HG02571 (cell line): ENCODE data around the gene MCM8.

Experiments used
- ATAC-seq: cut with Tn5 transposase; IDR thresholded peaks from one replicate; pipeline ENCODE4 v1.9.1; 2021; ENCODE audit warnings: mild to moderate bottlenecking, moderate library complexity; ENCODE audit not compliant: unreplicated experiment

MCM8 gene

DNA sequence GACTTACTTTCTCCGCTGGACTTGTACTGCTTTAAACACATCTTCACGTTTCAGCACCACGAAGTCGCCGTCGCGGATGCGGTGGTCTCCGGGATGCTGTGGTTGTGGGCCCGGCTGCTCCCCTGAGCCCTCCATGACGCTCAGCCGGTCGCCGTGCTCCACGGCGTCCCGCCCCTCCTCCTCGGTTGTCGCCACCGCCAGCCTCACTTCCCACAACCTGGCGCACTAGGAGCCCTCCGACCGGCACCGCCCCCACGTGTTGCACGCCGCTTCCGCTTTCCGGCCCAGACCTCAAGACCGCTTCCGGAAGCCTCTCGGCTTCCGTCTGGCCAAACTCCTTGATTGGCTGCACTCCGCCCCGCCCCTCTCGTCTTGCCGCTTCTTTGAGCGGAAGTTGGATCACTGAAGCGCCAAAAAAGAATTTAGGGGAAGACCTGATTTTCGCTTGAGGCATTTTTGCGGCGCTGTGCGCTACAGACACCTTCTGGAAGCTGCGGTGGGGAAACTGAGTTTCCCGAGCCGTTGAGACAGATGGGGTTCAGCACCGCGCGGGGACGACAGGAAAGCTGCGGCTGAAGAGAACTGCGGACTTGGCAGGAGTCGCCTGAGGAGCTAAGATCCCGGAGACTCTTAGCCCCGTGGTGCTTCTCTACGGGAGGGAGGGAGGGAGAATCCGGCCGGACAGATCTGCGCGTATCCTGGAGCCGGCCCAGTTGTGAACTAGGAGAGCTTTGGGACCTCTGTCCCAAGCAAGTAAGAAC is at the start of gene MCM8, which contains the start of gene TRMT6:
TSS of gene MCM8 (plus strand) at position 382 of the 761 bp plus-strand sequence. CDS start 1,364 bp downstream, outside the sequence.
TSS of gene TRMT6 (minus strand) at position 263 of the 761 bp plus-strand sequence. CDS start at position 135, 128 bp downstream.
- ATAC-seq: peak; percentile 98

DNA sequence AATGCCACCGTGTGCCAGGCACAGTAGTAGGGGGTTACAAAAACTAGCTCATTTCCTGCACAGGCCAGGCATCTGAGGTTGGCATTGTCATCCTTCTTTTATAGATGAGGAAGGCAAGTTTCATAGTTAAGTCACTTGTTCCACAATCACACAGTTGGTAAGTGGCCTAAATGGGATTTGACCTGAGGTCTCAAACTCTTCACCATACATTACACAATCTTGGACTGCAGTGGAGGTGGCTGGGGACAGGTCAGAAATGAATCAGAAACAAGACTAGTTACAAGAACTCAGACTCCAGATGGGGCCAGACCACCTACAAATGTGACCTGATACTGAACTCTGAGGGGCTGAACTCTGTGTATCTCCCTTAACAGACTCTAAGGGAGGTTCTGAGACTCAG is 49.5 kb upstream of the MCM8 start:
- no peak for ATAC-seq

DNA sequence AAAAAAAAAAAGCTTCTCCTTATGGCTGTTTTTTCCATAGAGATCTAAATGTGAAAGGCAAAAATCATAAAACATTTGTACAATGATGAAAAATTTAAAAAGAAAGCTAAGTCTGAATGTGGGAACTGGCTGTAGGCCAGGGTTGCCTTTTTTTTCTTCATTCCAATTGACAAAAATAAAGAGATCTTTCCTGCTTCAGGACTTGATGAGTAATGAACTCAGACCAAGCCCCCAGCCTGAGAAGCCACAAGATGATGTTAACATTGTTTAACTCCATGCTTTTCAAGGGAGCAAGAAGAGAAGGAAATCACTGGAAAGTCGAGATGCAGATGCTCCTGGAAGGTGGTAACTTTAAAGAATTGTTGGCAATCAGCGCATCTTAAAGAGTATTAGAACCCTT is 41.5 kb upstream of the MCM8 start:
- no peak for ATAC-seq

DNA sequence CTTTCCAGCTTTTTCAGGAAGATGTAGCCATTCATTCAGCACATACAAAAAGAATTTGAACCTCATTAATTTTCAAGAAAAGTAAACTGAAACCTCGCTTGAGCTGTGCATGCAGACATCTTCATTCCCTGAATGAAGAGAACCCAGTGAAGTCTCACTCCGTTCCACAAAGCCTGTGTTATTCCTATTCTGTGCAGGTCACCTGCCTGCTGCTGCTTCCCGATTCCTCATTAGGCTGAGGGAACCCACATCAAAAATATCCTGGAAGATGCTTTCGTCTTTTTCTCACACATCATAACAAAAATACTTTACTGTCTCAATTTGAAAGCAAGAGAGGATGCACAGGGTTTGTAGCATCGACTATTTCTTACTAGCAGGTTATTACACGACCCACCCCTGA is 40.3 kb upstream of the MCM8 start:
- no peak for ATAC-seq

DNA sequence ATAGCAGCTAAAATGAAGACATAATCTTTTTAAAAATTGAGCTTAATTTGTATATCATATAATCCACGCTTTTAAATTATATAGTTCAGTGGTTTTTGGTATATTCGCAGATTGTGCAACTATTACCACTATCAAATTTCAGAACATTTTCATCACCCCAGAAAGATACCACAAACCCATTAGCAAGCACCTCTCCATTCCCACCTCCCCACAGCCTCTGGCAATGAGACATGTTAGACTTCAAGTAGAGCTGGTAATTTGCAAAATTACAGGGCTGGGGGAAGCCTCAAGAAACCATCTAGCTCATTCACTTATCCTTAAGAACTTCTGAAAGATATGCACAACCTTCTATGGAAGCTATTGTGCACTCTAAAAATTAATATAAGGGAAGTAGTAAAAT is 37.3 kb upstream of the MCM8 start:
- no peak for ATAC-seq

DNA sequence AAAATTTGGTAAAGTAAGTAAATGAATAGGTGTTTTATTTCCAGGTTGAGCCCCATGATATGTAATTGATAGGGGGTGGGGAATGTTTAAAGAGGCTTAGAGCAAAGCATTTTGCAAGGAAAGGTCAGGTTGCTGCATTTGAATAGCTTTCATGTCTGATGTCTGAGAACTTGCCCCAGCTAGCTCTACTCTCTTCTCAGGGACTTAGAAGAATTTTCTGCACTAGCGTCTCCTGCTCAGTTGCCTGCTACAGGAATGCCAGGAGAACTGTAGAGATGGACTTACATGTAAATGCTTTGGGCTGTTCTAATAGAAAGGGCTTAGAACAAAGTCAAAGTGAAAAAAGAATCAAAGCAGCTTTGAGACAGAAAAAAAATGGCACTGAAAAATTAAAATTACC is 35.6 kb upstream of the MCM8 start:
- ATAC-seq: no peak

DNA sequence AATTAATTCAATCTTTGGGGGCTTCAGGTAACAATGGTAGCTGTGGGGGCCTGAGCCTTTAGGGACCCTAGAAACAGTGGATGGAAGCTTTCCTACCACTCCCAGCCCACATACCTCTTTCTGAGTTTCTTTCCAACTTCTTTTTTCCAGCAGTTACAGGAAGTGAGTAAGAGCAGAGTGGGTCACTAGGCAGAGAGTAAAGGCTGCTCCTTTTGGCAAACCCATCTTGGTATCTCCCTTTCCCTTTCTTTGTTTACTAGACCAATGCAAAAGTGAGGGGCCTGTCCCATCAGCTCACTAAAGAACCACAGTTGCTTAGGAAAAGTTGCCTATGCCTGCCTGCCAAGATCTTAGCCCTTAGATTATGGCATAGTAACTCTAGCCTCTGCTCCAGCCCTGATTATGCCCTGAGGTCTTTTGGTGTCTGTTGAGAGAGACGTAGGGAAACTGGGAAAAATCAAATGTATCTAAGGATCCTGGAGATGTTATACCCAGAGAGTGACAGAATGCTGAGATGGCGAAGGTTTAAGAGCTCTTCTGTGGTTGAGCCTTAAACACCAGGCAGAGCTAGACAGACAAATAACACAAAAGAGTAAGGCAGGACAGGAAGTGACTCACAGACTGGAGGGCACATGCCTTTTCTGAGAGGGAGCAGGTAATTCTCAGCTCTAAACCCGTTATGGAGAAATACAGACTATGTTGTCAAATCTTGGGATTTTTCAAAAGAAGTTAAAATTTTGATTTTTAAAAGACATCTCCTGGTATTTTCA is 31.4 kb upstream of the MCM8 start:
- ATAC-seq: no peak

DNA sequence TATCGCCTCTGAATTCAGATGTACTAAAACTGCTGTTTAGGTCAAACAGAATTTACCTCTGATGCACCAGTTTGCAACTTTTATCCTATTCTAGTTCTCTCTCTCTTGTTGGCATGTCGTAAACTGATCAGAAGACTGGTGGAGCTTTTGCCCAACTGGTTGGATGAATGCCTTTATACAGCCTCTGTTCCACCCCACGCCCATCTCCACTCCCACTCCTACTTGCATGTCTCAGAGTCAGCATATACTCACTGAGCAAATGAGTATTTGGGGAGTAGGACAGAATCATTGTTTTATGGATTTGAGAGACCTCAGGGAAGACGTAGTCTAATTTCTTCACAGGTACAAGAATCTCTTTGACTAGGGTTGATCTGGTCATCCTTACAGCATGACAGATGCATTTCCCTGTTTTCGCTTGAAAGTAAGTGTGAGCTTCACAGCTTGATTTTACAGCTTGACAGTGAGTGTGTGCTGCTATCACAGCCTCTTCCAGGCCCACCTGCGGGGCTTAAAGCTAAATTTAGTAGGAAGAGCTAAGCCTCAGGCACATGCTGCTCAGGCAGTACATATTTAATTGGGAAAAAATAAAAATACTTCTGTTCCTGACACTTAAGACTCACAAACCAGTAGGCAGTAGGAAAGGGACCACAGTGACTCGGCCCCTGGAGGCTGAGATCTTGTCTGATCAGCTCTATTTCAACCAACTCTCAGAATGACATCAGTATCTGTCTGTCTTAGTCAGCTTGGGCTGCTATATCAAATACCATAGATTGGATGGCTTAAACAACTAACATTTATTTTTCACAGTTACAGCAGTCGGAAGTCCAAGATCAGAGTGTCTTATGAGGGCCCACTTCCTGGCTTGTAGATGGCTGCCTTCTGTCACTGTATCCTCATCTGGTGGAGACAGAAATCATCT is 30.6 kb upstream of the MCM8 start:
- no peak for ATAC-seq

DNA sequence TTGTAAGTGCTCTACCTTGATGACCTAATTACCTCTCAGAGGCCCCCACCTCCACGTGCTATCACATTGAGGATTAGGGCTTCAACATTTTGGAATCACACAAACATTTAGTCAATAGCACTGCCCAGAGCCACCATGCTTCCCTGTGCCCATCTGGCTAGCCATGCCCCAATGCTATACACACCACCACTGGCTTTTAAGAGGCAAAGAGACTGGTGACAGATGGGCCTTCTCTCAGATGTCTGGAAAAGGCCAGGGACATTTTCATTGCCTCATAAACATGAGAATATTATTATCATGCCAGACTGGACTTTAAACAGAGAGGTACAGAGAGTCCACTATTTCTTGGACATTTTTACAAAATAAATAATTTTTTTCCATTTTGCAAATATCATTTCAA is 29.9 kb upstream of the MCM8 start:
- ATAC-seq: no peak

DNA sequence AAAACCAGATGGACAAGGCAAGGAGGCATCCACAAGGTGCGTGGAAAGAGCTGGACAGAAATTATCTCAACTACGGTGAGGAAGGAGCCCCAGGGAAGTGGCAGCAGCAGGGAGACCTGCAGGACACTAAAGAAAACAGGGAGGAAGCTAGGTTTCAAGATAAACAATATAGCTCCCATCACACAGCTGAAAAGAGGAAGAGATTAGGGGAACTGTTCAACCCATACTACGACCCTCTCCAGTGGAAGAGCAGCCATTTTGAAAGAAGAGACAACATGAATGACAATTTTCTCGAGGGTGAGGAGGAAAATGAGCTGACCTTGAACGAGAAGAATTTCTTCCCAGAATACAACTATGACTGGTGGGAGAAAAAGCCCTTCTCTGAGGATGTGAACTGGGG is 27.0 kb upstream of the MCM8 start:
- ATAC-seq: no peak

DNA sequence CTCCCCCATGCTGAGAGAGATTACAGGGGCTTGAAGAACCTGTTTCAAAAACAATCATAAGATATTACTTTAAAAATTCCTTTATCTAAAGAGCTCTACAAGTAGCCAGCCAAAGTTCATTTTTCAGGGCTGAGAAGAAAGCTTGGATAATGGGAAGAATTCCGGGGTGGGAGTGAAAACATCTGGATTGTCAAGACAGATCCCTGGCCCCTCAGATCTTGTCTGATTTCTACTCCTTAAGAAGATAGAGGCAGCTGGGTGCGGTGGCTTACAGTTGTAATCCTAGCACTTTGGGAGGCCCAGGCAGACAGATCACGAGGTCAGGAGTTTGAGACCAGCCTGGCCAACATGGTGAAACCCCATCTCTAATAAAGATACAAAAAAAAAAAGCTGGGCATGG is 24.9 kb upstream of the MCM8 start:
- ATAC-seq: no peak

DNA sequence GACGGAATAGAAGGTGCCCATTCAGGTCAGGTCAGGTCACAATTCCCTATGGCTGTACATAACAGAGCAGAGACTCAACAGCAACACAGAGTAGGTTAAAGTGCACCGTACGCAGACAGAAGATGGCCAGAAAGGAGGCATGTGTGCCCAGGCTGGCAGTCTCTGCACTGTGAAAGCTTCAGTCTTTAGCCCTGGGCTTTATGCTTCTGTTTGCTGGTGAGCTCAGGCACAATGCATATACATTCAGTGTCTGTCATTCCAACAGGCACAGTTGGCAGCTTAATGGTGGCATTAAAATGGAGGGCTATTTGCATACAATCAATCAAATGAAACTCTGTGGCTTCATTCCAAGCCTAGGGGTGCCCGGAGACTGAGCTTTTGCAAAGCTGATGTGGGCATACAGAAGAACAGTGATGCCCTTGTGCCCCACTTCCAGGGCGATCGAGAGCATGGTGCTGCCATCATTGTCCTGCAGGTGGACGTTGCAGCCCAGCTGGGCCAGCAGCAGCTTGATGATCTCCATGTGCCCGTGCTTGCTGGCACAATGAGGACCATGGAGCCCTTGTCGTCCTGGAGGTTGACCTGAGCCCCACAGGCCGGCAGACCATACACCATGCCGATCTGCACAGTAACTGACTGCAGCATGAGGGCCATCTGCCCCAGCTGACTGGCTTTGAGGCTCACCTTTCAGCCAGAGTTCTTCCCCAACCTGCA is 22.5 kb upstream of the MCM8 start:
- no peak for ATAC-seq

DNA sequence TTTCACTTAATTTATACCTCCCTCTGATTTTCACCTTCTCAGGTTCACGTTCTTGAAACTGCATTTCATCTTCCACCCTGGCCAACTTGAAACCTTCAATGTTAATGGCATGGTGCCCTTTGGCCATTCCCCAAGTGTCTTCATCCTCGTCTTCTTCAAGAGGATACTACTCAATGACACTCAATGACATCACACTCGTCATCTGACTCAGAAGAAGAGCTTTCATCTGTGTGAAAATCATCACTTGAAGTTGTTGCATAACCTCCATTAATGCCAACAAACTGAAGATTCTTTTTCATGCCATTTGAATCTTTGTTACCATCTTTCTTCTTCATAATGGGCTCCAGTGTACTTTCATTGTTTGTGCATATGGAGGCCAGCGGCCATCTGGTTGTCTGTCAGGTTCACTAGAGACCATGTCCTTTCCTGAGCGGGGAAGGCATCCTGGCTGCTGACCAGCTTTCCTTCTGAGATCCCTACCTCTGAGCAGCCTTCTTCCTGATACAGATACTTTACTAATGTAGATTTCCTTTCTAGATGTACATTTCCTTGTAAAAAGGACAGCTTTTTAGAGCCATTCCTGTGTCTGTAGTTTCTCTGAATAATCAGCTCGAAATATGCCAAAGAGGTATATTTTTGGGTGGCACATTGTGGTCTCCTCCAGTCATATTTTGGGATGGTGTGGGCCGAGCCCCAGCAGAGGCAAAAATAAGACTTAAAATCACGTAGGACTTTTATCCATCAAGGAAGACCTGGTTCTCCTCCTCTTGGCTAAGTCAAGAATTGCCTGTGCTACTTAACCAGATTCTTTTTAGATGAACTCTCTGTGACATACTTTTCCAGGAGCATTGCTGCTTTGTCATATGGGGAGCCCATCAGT is 21.4 kb upstream of the MCM8 start:
- ATAC-seq: no peak

DNA sequence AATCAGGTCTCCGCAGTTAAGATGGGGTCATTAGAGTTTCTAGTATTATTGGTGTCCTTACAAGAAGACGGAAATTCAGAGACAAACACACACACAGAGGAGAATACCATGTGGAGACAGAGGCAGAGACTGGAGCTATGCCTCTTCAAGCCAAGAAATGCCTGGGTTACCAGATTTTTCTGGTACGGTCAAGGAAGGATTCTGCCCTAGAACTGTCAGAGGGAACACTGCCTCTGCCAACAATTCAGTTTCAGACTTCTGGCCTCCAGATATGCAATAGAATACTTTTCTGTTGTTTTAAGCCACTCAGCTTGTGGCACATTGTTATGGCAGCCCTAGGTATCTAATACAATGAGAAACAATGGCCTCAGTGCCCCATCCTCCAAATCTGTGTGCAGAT is 19.0 kb upstream of the MCM8 start:
- ATAC-seq: no peak

DNA sequence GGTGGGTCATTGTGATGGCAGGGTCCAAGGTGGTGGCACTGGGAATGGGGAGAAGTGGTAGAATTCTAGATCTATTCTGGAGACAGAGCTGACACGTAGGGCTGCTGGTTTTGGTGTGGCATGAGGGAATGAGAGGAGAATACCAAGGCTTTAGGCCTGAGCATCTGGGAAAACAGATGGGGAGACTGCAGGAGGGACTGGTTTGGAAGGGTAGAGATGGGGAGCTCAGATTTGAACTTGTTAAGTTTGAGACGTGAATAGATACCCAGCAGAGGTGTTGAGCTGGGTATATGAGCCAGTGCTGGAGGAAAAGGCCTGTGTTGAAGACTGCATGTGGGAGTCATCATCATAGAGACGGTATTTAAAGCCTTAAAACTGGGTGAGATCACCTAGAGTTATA is 17.7 kb upstream of the MCM8 start:
- no peak for ATAC-seq

DNA sequence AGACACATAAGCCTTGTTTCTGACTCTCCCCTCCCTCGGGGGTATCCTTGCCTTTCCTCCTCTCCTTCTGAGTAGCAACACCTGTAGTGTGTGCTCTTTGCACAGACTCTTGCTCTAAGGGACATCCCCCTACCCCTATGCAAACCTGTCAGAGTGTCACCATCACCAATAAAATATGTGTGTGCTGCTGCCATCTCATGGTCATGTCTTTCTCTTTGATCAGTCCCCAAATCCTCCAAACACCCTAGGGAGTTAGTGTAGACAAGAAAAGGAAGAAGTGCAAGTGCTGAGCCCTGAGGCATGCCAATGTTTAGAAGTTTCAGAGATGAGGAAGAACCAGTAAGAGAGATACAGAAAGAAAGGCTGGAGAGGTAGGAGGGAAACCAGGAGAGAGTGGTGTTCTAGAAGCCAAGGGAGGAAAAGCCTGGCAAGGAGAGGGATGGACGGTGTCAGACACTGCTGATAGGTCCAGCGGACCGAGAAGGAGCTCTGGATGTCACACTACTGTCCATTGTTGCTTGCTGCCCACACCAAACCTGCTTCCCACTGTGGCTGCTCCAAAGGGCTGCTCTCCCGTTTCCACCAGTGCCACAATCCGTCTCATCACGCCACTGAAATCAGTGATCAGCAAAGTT is 16.5 kb upstream of the MCM8 start:
- no peak for ATAC-seq

DNA sequence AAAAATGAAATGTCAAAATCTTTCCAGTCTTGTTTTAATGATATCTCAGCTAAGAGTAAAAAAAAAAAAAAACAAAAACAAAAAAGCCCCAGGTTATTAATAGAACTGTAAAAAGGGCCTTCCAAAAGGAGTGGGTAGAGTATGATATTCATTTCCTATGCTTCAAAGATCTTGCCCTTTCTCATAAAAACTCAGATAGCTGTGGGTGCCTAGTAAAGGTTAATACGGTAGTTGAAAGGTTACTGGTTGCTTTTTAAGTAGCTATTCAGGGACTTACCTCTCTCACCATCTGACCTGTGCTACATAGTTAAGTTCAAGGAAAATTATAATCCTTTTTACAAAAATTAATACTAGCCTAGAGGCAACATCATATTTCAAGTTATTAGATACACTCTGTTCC is 15.1 kb upstream of the MCM8 start:
- ATAC-seq: no peak

DNA sequence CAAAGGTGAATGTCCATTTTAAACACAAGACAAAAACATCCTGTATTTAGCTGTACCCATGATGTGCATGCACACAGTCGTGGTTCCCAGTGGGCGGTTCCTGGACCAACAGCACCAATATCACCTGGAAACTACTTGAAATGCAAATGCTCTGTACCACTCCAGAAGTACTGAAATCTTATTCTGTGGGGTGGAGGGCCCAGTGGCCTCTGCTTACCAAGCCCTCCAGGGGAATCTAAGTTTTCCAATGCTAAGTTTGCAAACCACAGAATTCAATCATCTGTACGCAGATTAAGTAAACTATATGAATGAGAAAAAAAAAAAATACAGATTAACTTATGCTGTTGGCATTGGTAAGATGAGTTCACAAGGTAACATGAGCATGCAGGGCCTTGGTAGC is 14.2 kb upstream of the MCM8 start:
- no peak for ATAC-seq

DNA sequence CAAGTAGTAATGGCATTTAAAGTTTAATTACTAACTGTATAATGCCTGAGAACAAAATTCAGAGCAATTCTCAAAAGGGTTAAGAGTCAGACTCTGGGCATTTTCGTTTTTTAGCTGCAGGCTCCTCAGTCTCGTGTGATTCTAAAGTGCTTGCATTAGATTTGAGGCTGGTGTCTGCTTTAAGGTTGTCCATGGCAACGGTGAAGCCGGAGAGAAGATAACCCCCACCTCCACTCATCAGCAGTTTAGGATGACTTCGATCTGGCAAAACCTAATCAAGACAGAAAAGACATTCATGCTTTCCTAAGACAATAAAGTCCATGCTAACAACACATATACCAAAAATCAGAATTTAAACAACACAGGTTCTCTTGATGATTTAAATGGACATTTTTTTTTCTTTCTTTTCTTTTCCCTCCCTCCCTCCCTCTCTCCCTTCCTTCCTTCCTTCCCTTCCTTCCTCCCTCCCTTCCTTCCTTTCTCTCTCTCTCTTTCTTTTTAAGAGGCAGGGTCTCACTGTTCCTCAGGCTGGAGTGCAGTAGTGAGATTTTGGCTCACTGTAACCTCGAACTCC is 11.9 kb upstream of the MCM8 start:
- no peak for ATAC-seq
